Endodermal cell (in vitro differentiated cells): Measurements from ENCODE around the gene CMTM7. TPM values are rescaled to one million over a fixed set of nuclear protein-coding genes. Genes with fewer than 3 reads are reported as not detected.
A peak's percentile ranks its signal among the peaks of the same experiment; 100 is the strongest.
"Not testable (repeated sequence)": the region's sequence is repeated elsewhere in the genome, so short reads cannot be mapped to it uniquely, and the experiment has no call there.

Source experiments
- DNase-seq: peaks from one replicate; pipeline ENCODE4 v3.0.0-alpha.2; 2017
- H3K27ac ChIP-seq: 2 replicates; pipeline ENCODE4 v1.5.1; 2013; ENCODE audit warnings: mild to moderate bottlenecking, low read depth, low read length, moderate library complexity
- H3K27me3 ChIP-seq: 2 replicates; pipeline ENCODE4 v1.6.1; 2013; ENCODE audit warnings: mild to moderate bottlenecking, low read length, moderate library complexity; ENCODE audit not compliant: insufficient read depth, control insufficient read depth, poor library complexity, severe bottlenecking
- H3K36me3 ChIP-seq: 2 replicates; pipeline ENCODE4 v1.7.0; 2013; ENCODE audit warnings: mild to moderate bottlenecking, low read length, moderate library complexity; ENCODE audit not compliant: control insufficient read depth, insufficient read depth
- H3K4me1 ChIP-seq: one replicate; pipeline ENCODE4 v1.7.0; 2013; ENCODE audit warnings: low read length; ENCODE audit not compliant: control insufficient read depth, insufficient read depth
- H3K4me3 ChIP-seq: 2 replicates; pipeline ENCODE4 v1.5.1; 2013; ENCODE audit warnings: mild to moderate bottlenecking, low read length, moderate library complexity
- H3K9ac ChIP-seq: 2 replicates; pipeline ENCODE4 v1.6.1; 2013; ENCODE audit warnings: mild to moderate bottlenecking, low read length, moderate library complexity; ENCODE audit not compliant: poor library complexity, severe bottlenecking; ENCODE audit errors: extremely low read depth
- H3K9me3 ChIP-seq: 2 replicates; pipeline ENCODE4 v1.6.1; 2013; ENCODE audit warnings: mild to moderate bottlenecking, low read length, moderate library complexity; ENCODE audit not compliant: control insufficient read depth
- H3K27ac Mint-ChIP-seq: 2 replicates; pipeline ENCODE4 v1.8.0; 2020; ENCODE audit warnings: mixed read lengths
- H3K27me3 Mint-ChIP-seq: 2 replicates; pipeline ENCODE4 v1.8.0; 2021; ENCODE audit warnings: mild to moderate bottlenecking, mixed read lengths; ENCODE audit not compliant: insufficient read depth
- H3K36me3 Mint-ChIP-seq: 2 replicates; pipeline ENCODE4 v1.8.0; 2020; ENCODE audit warnings: low read depth, mixed read lengths
- H3K4me1 Mint-ChIP-seq: 2 replicates; pipeline ENCODE4 v1.8.0; 2020; ENCODE audit warnings: mixed read lengths
- H3K4me3 Mint-ChIP-seq: 2 replicates; pipeline ENCODE4 v1.8.0; 2020; ENCODE audit warnings: mild to moderate bottlenecking, moderate library complexity, mixed read lengths
- H3K9me3 Mint-ChIP-seq: 2 replicates; pipeline ENCODE4 v1.8.0; 2020; ENCODE audit warnings: mild to moderate bottlenecking, mixed read lengths
- WGBS, 2 experiments: methylation state at CpG; one replicate each; pipeline versions ENCODE4 v1.1.5 to v1.1.7; 2013; ENCODE audit warnings: missing lambda C conversion rate in 2 of 2, mixed read lengths in 1 of 2; ENCODE audit not compliant: insufficient coverage in 1 of 2, insufficient read length in 1 of 2; 5-methylcytosine and 5-hydroxymethylcytosine counted together
- total RNA-seq, 2 donors: library from RNA; stranded (reverse); fragmentation: NEBNext Ultra II Directional in 1 of 2; extraction: Animal tissue kit (Norgen Biotek cat#: 25700) in 1 of 2; gene quantifications; 2 replicates in 1 of 2; 3 replicates in 1 of 2; pipeline ENCODE4 v1.2.1, GENCODE V29; 2021
- TF ChIP-seq, protein P1 (sequence below): fragments of 200-600 bp; sonication (generic); conservative IDR thresholded peaks from 2 replicates; pipeline ENCODE4 v1.5.0; 2021; ENCODE audit warnings: antibody characterized with exemption, mild to moderate bottlenecking

Gene CMTM7
- total RNA-seq, 2 donors from 2014 or later, result 11.1 TPM

- no peaks in the 10 kb centered on the region for H3K27me3 Mint-ChIP-seq
- no peaks in the 10 kb centered on the region for H3K36me3 ChIP-seq
- no peak overlapping the region for H3K4me3 Mint-ChIP-seq
- DNase-seq, result no peak
- H3K9me3 Mint-ChIP-seq, result no peaks in the 10 kb centered on the region
- no peak overlapping the region for H3K27ac ChIP-seq
- H3K27ac Mint-ChIP-seq, result no peak overlapping the region
- no peak overlapping the region for H3K9ac ChIP-seq
- TF ChIP-seq, protein P1, sequence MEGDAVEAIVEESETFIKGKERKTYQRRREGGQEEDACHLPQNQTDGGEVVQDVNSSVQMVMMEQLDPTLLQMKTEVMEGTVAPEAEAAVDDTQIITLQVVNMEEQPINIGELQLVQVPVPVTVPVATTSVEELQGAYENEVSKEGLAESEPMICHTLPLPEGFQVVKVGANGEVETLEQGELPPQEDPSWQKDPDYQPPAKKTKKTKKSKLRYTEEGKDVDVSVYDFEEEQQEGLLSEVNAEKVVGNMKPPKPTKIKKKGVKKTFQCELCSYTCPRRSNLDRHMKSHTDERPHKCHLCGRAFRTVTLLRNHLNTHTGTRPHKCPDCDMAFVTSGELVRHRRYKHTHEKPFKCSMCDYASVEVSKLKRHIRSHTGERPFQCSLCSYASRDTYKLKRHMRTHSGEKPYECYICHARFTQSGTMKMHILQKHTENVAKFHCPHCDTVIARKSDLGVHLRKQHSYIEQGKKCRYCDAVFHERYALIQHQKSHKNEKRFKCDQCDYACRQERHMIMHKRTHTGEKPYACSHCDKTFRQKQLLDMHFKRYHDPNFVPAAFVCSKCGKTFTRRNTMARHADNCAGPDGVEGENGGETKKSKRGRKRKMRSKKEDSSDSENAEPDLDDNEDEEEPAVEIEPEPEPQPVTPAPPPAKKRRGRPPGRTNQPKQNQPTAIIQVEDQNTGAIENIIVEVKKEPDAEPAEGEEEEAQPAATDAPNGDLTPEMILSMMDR, result no peak
- H3K9me3 ChIP-seq, result no peaks in the 10 kb centered on the region
- WGBS, 2 experiments, result 88 to 100% methylated on average over 1 to 6 of the region's 7 CpGs
- no peaks in the 10 kb centered on the region for H3K27me3 ChIP-seq
- H3K4me1 ChIP-seq, result no peaks in the 10 kb centered on the region
- no peak overlapping the region for H3K4me3 ChIP-seq
- peaks cover 5% of the 10 kb centered on the region for H3K4me1 Mint-ChIP-seq
- peaks cover 6% of the 10 kb centered on the region for H3K36me3 Mint-ChIP-seq
Measured at GRCh38 chr3:32437896-32438295, 46.2 kb downstream of the CMTM7 start.

DNA sequence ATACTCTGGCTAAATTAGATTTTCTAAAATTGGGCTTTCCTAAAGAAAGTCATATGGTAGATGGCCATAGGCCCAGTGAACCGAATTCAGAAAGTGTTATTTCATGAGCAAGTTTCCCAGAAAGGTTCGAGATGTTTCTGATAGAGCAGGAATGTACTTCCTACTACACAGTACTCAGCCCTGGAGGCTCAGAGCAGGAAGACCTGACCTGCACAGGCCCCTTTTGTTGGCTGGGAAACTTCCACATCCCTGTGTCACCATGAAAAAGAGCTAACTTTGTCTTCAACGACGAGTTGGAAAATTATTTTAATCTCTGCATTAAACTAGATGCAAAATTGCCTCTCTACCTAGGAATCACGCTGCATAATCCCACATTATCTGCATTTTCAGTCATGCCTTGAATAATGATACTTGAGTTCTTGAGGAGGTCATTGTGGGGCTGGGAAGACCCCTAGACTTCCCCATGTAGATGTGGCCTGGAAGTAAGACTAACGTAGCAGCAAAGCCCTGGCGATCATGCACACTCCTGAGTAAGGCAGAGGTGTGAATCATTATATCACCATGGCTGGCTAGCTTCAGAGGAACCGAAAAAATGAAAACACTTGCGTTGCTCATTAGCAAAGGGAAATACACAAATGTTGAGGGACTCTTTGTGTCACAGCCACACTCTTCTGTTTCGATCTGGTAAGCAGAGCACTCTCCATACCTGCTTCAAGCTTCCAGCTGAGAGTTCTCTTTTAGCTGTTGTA is 47.1 kb downstream of the CMTM7 start:
- no peaks in the 10 kb centered on the region for H3K9me3 ChIP-seq
- no peak overlapping the region for H3K9ac ChIP-seq
- no peaks in the 10 kb centered on the region for H3K36me3 ChIP-seq
- Mint-ChIP-seq H3K27ac (peak overlapping the region; percentile 2), H3K36me3 (peaks cover 11% of the 10 kb centered on the region), H3K4me3 (no peak overlapping the region), H3K9me3 (no peaks in the 10 kb centered on the region), H3K27me3 (no peaks in the 10 kb centered on the region), H3K4me1 (peaks cover 5% of the 10 kb centered on the region)
- H3K4me1 ChIP-seq, result no peaks in the 10 kb centered on the region
- WGBS, 2 experiments, result 92 to 98% methylated on average over 10 of the region's 10 CpGs
- DNase-seq, result no peak
- TF ChIP-seq, protein P1, result no peak
- no peaks in the 10 kb centered on the region for H3K27me3 ChIP-seq
- no peak overlapping the region for H3K4me3 ChIP-seq
- no peak overlapping the region for H3K27ac ChIP-seq

DNA sequence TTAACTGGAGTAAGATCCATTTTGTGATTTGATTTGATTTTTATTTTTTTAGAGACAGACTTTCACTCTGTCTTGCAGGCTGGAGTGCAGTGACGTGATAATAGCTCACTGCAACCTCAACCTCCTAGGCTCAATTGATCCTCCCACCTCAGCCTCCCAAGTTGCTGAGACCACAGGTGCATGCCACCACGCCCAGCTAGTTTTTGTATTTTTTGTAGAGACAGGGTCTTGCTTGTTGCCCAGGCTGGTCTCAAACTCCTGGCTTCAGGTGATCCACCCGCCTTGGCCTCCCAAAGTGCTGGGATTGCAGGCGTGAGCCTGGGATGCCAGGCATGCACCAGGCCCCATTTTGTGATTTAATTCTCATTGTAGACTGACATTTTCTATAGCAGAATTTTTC is 47.8 kb downstream of the CMTM7 start:
- H3K36me3 ChIP-seq, H3K4me3 ChIP-seq, H3K27me3 Mint-ChIP-seq, H3K9ac ChIP-seq, H3K27me3 ChIP-seq, H3K27ac ChIP-seq, DNase-seq, H3K9me3 ChIP-seq, H3K4me1 ChIP-seq, H3K9me3 Mint-ChIP-seq, H3K4me1 Mint-ChIP-seq, H3K27ac Mint-ChIP-seq, H3K4me3 Mint-ChIP-seq: not testable (repeated sequence)
- WGBS, 2 experiments, result 95 to 100% methylated on average over 1 to 4 of the region's 4 CpGs
- H3K36me3 Mint-ChIP-seq, result peaks cover 15% of the 10 kb centered on the region
